ENCODE measurements around the gene CFL1. TPM values are rescaled to one million over a fixed set of nuclear protein-coding genes. Genes with fewer than 3 reads are reported as not detected.

The CFL1 gene
- total RNA-seq, 2 donors from 2014 or later = 565 to 797 TPM

GRCh38 chr11:65847746-65848145 is 10.2 kb downstream of the CFL1 start:
- DNase-seq (ENCODE audit: low spot score) (no peak), ATAC-seq (ENCODE audit: insufficient number of reproducible peaks, low FRiP score, low read depth) (no peak)
- Histone ChIP-seq H3K36me3 (peaks cover 21% of the 10 kb centered on the region), H3K4me1 (ENCODE audit: control insufficient read depth in 1 of 2, low read depth in 2 of 2) (no peaks in the 10 kb centered on the region), H3K9me3 (no peaks in the 10 kb centered on the region), H3K27me3 (replicated peaks; ENCODE audit: insufficient read depth) (no peaks in the 10 kb centered on the region), H3K4me3 (no peak overlapping the region), H3K27ac (no peak overlapping the region)
- TF ChIP-seq CTCF (IDR thresholded peaks at IDR 0.05) = no peak

- no peak for ATAC-seq (ENCODE audit: insufficient number of reproducible peaks, low FRiP score, low read depth)
- no peak overlapping the region for H3K27ac ChIP-seq
- no peaks in the 10 kb centered on the region for H3K9me3 ChIP-seq
- no peak overlapping the region for H3K4me3 ChIP-seq
- H3K27me3 ChIP-seq (replicated peaks; ENCODE audit: insufficient read depth) = no peaks in the 10 kb centered on the region
- H3K4me1 ChIP-seq (ENCODE audit: control insufficient read depth in 1 of 2, low read depth in 2 of 2) = no peaks in the 10 kb centered on the region
- DNase-seq (ENCODE audit: low spot score) = no peak
- TF ChIP-seq CTCF (IDR thresholded peaks at IDR 0.05) = no peak
- H3K36me3 ChIP-seq = no peaks in the 10 kb centered on the region
Observed at GRCh38 chr11:65844231-65844872, 13.6 kb downstream of the CFL1 start.

- Histone ChIP-seq H3K9me3 (no peaks in the 10 kb centered on the region), H3K4me3 (no peak overlapping the region), H3K36me3 (no peaks in the 10 kb centered on the region), H3K4me1 (ENCODE audit: control insufficient read depth in 1 of 2, low read depth in 2 of 2) (no peaks in the 10 kb centered on the region), H3K27me3 (replicated peaks; ENCODE audit: insufficient read depth) (no peaks in the 10 kb centered on the region), H3K27ac (no peak overlapping the region)
- no peak for DNase-seq (ENCODE audit: low spot score)
- no peak for ATAC-seq (ENCODE audit: insufficient number of reproducible peaks, low FRiP score, low read depth)
- TF ChIP-seq CTCF (IDR thresholded peaks at IDR 0.05) = no peak
Observed at GRCh38 chr11:65843811-65844210, 14.2 kb downstream of the CFL1 start.

- H3K27ac ChIP-seq = no peak overlapping the region
- H3K27me3 ChIP-seq (replicated peaks; ENCODE audit: insufficient read depth) = no peaks in the 10 kb centered on the region
- H3K4me1 ChIP-seq (ENCODE audit: control insufficient read depth in 1 of 2, low read depth in 2 of 2) = no peaks in the 10 kb centered on the region
- no peaks in the 10 kb centered on the region for H3K9me3 ChIP-seq
- no peak overlapping the region for H3K4me3 ChIP-seq
- no peak for DNase-seq (ENCODE audit: low spot score)
- TF ChIP-seq CTCF (IDR thresholded peaks at IDR 0.05) = no peak
- H3K36me3 ChIP-seq = no peaks in the 10 kb centered on the region
- no peak for ATAC-seq (ENCODE audit: insufficient number of reproducible peaks, low FRiP score, low read depth)
Observed at GRCh38 chr11:65842144-65842543, 15.8 kb downstream of the CFL1 start.

GRCh38 chr11:65834202-65834601 is 23.8 kb downstream of the CFL1 start:
- ATAC-seq (ENCODE audit: insufficient number of reproducible peaks, low FRiP score, low read depth) (no peak), DNase-seq (ENCODE audit: low spot score) (no peak)
- no peak for TF ChIP-seq CTCF (IDR thresholded peaks at IDR 0.05)
- Histone ChIP-seq H3K36me3 (no peaks in the 10 kb centered on the region), H3K4me1 (ENCODE audit: control insufficient read depth in 1 of 2, low read depth in 2 of 2) (peaks cover 3 to 18% of the 10 kb centered on the region in 2 donors), H3K4me3 (peak overlapping the region; percentile 81), H3K9me3 (no peaks in the 10 kb centered on the region), H3K27ac (no peak overlapping the region), H3K27me3 (replicated peaks; ENCODE audit: insufficient read depth) (no peaks in the 10 kb centered on the region)
